Stomach smooth muscle (tissue), 2 donors: ENCODE results near the gene MAP2K5.

Experiments used
- H3K27ac ChIP-seq: one replicate; pipeline ENCODE4 v1.7.0; 2013; ENCODE audit warnings: mild to moderate bottlenecking, low read length, inconsistent platforms
- H3K27me3 ChIP-seq, 2 donors: one replicate each; pipeline ENCODE4 v1.7.0; 2013; ENCODE audit warnings: low read length in 2 of 2; ENCODE audit not compliant: insufficient read depth in 2 of 2, control insufficient read depth in 1 of 2
- H3K36me3 ChIP-seq, 2 donors: one replicate each; pipeline ENCODE4 v1.7.0; 2013; ENCODE audit warnings: low read length in 2 of 2; ENCODE audit not compliant: control insufficient read depth in 2 of 2, insufficient read depth in 2 of 2
- H3K4me1 ChIP-seq: one replicate; pipeline ENCODE4 v1.7.0; 2013; ENCODE audit warnings: low read length; ENCODE audit not compliant: control insufficient read depth, insufficient read depth
- H3K4me3 ChIP-seq, 2 donors: one replicate each; pipeline ENCODE4 v1.7.0; 2013; ENCODE audit warnings: low read length in 2 of 2
- H3K9ac ChIP-seq, 2 donors: one replicate each; pipeline ENCODE4 v1.7.0; 2013; ENCODE audit warnings: low read length in 2 of 2, mild to moderate bottlenecking in 1 of 2
- H3K9me3 ChIP-seq, 2 donors: one replicate each; pipeline ENCODE4 v1.7.0; 2013; ENCODE audit warnings: low read length in 2 of 2; ENCODE audit not compliant: control insufficient read depth in 2 of 2
- donor health status: healthy.
- donor health status: Pancreatic carcinoma.

Gene MAP2K5

DNA sequence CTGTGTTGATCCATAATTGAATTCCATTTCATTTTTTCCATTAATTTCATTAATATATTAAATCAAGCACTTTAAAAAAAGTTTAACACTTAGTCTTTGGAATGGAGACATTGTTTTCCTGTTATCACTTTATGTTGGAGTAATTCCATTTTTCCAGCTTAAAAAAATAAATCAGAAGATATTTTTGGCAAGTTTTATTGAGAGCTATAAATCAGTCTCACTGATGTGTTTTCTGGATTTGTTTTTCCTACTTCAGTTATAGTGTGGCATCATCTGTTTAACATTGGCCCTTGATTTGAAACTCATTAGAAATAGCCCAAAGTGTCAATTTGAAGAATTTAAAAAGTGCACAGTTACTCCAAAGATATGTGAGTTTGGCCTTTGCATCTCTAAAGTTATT, 53.1 kb downstream of the MAP2K5 start:
- no peak overlapping the region for H3K9ac ChIP-seq
- no peaks in the 10 kb centered on the region for H3K27me3 ChIP-seq
- H3K4me1 ChIP-seq = no peaks in the 10 kb centered on the region
- no peak overlapping the region for H3K4me3 ChIP-seq
- no peaks in the 10 kb centered on the region for H3K9me3 ChIP-seq
- no peak overlapping the region for H3K27ac ChIP-seq
- peaks cover 12 to 14% of the 10 kb centered on the region in 2 donors for H3K36me3 ChIP-seq

DNA sequence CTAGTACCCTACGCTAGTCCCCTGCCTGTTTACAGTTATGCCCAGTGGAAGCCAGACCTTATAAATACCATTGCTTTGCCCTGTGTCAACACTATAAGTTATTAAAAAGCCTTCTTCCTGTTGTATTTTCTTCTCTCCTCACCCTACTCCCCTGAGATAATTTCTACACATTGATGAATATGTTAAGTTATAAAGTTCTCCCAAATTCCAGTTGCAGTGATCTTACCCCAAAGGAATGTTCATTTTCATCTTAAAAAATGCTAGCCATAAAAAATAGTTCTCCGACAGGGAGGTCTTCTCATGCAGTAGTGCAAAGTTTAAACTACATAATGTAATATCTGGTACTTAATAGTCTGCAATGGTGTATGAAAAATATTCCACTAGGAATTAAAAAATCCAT, 58.6 kb downstream of the MAP2K5 start:
- H3K9me3 ChIP-seq = no peaks in the 10 kb centered on the region
- H3K27ac ChIP-seq = no peak overlapping the region
- H3K36me3 ChIP-seq = peaks cover 2 to 8% of the 10 kb centered on the region in 2 donors
- no peak overlapping the region for H3K4me3 ChIP-seq
- H3K27me3 ChIP-seq = no peaks in the 10 kb centered on the region
- H3K9ac ChIP-seq = no peak overlapping the region
- H3K4me1 ChIP-seq = no peaks in the 10 kb centered on the region

GRCh38 chr15:67603063-67603462, 60.6 kb downstream of the MAP2K5 start:
- Histone ChIP-seq H3K9ac (no peak overlapping the region), H3K9me3 (no peaks in the 10 kb centered on the region), H3K36me3 (peaks cover 0 to 4% of the 10 kb centered on the region in 2 donors), H3K4me3 (no peak overlapping the region), H3K4me1 (no peaks in the 10 kb centered on the region), H3K27me3 (no peaks in the 10 kb centered on the region), H3K27ac (no peak overlapping the region)

DNA sequence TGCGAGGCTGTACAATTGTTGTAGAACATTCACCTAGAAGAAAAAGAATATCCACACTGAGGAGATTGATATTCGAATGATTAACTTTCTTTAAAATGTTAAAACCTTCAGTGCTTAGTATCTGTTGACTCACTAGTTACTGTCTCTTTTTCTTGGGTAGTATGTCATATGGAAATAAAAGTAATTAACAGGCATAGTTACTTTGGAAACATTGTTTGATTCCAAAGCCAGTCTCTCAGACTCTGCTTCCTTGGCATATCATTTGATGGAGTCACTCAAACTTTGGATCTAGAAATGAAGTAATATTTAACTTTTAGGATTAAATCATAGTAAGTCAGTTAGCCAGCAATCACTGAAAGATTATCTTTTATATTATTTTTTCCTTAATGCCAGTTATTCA, 63.4 kb downstream of the MAP2K5 start:
- no peaks in the 10 kb centered on the region for H3K9me3 ChIP-seq
- no peak overlapping the region for H3K27ac ChIP-seq
- no peaks in the 10 kb centered on the region for H3K27me3 ChIP-seq
- no peak overlapping the region for H3K4me3 ChIP-seq
- no peaks in the 10 kb centered on the region for H3K4me1 ChIP-seq
- no peak overlapping the region for H3K9ac ChIP-seq
- no peaks in the 10 kb centered on the region for H3K36me3 ChIP-seq

- H3K9ac ChIP-seq = no peak overlapping the region
- no peak overlapping the region for H3K27ac ChIP-seq
- no peaks in the 10 kb centered on the region for H3K36me3 ChIP-seq
These were observed 64.2 kb downstream of the MAP2K5 start for GRCh38 chr15:67606742-67607141.

GRCh38 chr15:67607329-67607728, 64.8 kb downstream of the MAP2K5 start:
- no peak overlapping the region for H3K9ac ChIP-seq
- H3K27ac ChIP-seq = no peak overlapping the region

More at GRCh38 chr15:67606742-67607141, 64.2 kb downstream of the MAP2K5 start:
- Histone ChIP-seq H3K9me3 (no peaks in the 10 kb centered on the region), H3K27me3 (no peaks in the 10 kb centered on the region), H3K4me3 (no peak overlapping the region), H3K4me1 (no peaks in the 10 kb centered on the region)

DNA sequence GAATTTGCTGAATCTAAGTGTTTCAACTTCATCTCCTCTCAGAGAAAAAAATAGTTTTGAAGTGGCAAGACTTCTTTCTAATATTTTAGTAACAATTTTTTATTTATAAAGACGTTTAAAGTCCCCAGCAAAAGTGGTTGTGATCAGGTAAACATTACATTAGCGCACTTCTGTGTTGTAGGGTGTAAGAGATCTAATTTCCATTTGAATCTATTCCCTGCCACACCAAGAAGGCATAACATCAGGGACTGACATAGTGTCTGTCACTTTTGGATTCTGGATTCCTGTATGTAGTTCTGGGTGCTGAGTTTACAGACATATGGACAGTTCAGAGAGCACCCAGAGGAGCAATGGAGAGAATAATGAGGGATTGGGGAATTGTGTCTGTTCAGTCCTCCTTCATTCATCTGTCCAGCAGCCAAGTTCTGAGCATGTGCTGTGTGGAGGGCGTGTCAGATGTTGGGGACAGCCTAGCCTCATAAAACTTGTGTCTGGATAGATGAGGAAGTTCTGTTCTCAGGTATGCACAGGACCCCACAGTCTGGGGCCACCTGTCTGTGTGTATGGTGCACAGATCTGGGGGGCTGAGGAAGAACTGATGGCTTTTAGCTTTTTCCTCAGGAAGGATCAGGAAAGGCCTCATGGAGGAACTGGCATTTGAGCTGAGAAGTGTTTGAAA, 65.6 kb downstream of the MAP2K5 start:
- H3K27me3 ChIP-seq = no peaks in the 10 kb centered on the region
- no peak overlapping the region for H3K27ac ChIP-seq
- H3K4me1 ChIP-seq = no peaks in the 10 kb centered on the region
- H3K4me3 ChIP-seq = no peak overlapping the region
- no peak overlapping the region for H3K9ac ChIP-seq
- H3K36me3 ChIP-seq = no peaks in the 10 kb centered on the region
- no peaks in the 10 kb centered on the region for H3K9me3 ChIP-seq

More at GRCh38 chr15:67607329-67607728, 64.8 kb downstream of the MAP2K5 start:
- Histone ChIP-seq H3K4me1 (no peaks in the 10 kb centered on the region), H3K9me3 (no peaks in the 10 kb centered on the region), H3K36me3 (no peaks in the 10 kb centered on the region), H3K27me3 (no peaks in the 10 kb centered on the region), H3K4me3 (no peak overlapping the region)

- Histone ChIP-seq H3K9me3 (no peaks in the 10 kb centered on the region), H3K4me1 (no peaks in the 10 kb centered on the region), H3K27me3 (no peaks in the 10 kb centered on the region), H3K9ac (no peak overlapping the region), H3K36me3 (no peaks in the 10 kb centered on the region), H3K27ac (no peak overlapping the region), H3K4me3 (no peak overlapping the region)
These were observed 66.1 kb downstream of the MAP2K5 start for GRCh38 chr15:67608638-67608959.

DNA sequence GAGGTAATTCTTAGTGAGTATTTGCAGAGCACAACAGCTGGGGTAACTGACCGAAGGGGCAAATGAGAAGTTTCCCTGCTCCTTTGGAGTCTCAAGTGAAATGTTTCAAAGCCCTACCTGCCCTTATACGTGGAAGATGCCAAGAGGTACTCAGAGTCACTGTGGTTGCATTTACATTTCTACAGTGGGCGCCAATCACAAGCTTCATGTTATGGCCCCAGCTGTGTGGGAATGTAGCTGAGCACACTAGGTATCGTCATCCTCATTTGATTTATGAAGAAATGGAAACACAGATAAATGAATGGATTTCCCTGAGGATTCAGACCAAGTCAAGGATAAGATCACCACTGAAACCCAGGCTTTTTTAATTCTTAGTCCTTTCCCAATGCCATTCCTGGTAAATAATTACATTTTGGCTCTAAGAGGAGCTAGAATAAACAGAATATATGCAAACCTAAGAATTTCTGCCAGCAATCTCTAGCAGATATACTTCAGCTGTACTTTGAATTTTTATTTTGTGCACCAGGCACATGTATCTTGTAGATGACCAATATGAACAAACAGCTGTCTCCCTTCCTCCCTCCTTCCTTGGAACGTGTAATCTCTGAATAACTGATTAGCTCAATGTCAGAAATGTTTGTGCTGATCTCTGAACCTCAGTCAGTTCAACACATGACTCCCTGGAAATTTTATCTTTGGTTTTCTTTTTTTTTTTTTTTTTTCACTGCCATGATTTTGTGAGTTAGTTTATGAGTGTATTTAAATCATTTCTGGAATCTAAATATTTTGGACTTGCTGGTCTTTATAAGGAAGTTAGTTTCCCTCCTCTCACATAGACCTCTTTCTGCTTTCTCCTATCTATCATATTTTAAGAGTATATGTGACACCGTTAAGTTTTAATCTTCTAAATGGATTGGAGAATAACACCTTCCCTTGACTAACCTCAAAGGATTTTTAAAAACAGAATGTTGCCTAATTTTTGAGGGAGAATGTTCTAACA, 69.2 kb downstream of the MAP2K5 start:
- Histone ChIP-seq H3K4me3 (no peak overlapping the region), H3K27me3 (no peaks in the 10 kb centered on the region), H3K9me3 (no peaks in the 10 kb centered on the region), H3K9ac (no peak overlapping the region), H3K27ac (no peak overlapping the region), H3K4me1 (no peaks in the 10 kb centered on the region), H3K36me3 (no peaks in the 10 kb centered on the region)

DNA sequence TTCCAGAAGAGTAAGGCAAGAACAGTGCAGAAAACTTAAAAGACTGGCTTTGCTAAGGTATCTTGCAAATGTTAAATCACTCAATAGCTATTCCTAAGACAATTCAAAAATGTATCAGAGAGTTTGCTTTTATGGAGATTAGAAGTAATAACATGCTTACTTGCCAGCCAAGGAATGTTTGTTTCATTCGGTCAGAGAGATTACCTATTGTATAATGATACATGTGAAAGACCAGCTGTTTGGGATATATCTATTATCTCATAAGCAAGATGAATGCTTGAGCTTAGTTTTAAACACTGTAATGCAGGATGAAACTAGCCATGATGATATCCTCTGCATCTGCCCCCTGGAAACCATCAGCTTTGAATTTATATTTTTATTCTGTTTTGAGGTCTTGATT, 70.7 kb downstream of the MAP2K5 start:
- H3K4me3 ChIP-seq = no peak overlapping the region
- H3K4me1 ChIP-seq = no peaks in the 10 kb centered on the region
- H3K9ac ChIP-seq = no peak overlapping the region
- H3K27me3 ChIP-seq = no peaks in the 10 kb centered on the region
- no peak overlapping the region for H3K27ac ChIP-seq
- no peaks in the 10 kb centered on the region for H3K9me3 ChIP-seq
- H3K36me3 ChIP-seq = no peaks in the 10 kb centered on the region

DNA sequence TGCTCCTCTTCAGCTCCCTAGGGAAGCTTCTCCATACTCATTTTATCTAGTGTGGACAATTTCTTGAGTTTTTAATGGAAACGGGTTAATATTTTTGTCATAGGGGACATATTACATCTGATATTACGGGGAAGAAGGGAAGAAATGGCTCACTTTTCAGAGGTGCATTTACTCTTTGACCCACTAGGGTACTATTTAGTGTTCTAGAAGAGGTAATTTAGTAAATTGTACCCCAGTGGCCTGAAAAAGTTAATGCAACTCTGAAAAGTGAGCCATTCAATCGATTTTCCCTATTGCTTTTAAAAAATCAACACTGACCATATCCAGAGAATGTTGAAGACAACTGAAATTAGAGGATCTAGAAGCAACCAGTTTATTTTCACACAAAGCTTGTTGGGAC, 71.2 kb downstream of the MAP2K5 start:
- Histone ChIP-seq H3K9ac (no peak overlapping the region), H3K36me3 (no peaks in the 10 kb centered on the region), H3K9me3 (no peaks in the 10 kb centered on the region), H3K27me3 (no peaks in the 10 kb centered on the region), H3K27ac (no peak overlapping the region), H3K4me1 (no peaks in the 10 kb centered on the region), H3K4me3 (no peak overlapping the region)
